Naive B cell (primary cell): ENCODE data around the gene KCNQ2. TPM values are rescaled to one million over a fixed set of nuclear protein-coding genes. Genes with fewer than 3 reads are reported as not detected.
A peak's percentile ranks its signal among the peaks of the same experiment; 100 is the strongest.

Source experiments
- ATAC-seq, 2 donors: fragments of 150-1000 bp; cut with Tn5 transposase; 2 replicates each; pipeline ENCODE4 v1.10.0; 2021; ENCODE audit warnings: low read depth in 2 of 2, mild to moderate bottlenecking in 2 of 2, moderate library complexity in 2 of 2
- DNase-seq: peaks from one replicate; pipeline ENCODE4 v3.0.0; 2022
- H3K27ac Mint-ChIP-seq, 6 donors: one replicate each; pipeline ENCODE4 v1.8.0; 2020 to 2022; ENCODE audit warnings: mild to moderate bottlenecking in 6 of 6, mixed read lengths in 6 of 6, moderate library complexity in 5 of 6, inconsistent platforms in 2 of 6
- H3K27me3 Mint-ChIP-seq, 3 donors: one replicate each; pipeline ENCODE4 v1.8.0; 2021 to 2022; ENCODE audit warnings: mixed read lengths in 3 of 3, mild to moderate bottlenecking in 1 of 3
- H3K36me3 Mint-ChIP-seq, 2 donors: one replicate each; pipeline ENCODE4 v1.8.0; 2020 to 2022; ENCODE audit warnings: mixed read lengths in 2 of 2, inconsistent platforms in 1 of 2, mild to moderate bottlenecking in 1 of 2
- H3K4me1 Mint-ChIP-seq, 3 donors: one replicate each; pipeline ENCODE4 v1.8.0; 2020 to 2022; ENCODE audit warnings: mixed read lengths in 3 of 3, inconsistent platforms in 1 of 3, mild to moderate bottlenecking in 1 of 3, moderate library complexity in 1 of 3
- H3K4me3 Mint-ChIP-seq, 8 donors: one replicate each; pipeline ENCODE4 v1.8.0; 2020 to 2022; ENCODE audit warnings: mild to moderate bottlenecking in 8 of 8, mixed read lengths in 8 of 8, moderate library complexity in 8 of 8, inconsistent platforms in 2 of 8
- H3K9me3 Mint-ChIP-seq, 7 donors: one replicate each; pipeline ENCODE4 v1.8.0; 2020 to 2022; ENCODE audit warnings: mixed read lengths in 7 of 7, mild to moderate bottlenecking in 5 of 7, inconsistent platforms in 2 of 7, moderate library complexity in 1 of 7
- polyA plus RNA-seq, 6 donors: library from polyadenylated mRNA; unstranded; fragments of 300-500 nt; fragmentation: Illumina TruSeq; gene quantifications; one replicate each; pipeline ENCODE4 v1.2.3, GENCODE V29; 2021; ENCODE audit warnings: low read depth in 6 of 6

Gene KCNQ2
- polyA plus RNA-seq, 6 donors from 2014 or later, result 0.54 to 1.1 TPM; not detected in 4

- Mint-ChIP-seq H3K9me3 (no peaks in the 10 kb centered on the region), H3K27ac (no peak overlapping the region), H3K27me3 (peaks cover 4 to 44% (median 29%) of the 10 kb centered on the region in 3 donors), H3K4me1 (peaks cover 0 to 7% (median 7%) of the 10 kb centered on the region in 3 donors), H3K4me3 (peak overlapping the region in 1 of 8 donors; percentile 42), H3K36me3 (peaks cover 0 to 8% of the 10 kb centered on the region in 2 donors)
- ATAC-seq (no peak), DNase-seq (no peak)
Observed at GRCh38 chr20:63364801-63365585, 107.5 kb downstream of the KCNQ2 start.

DNA sequence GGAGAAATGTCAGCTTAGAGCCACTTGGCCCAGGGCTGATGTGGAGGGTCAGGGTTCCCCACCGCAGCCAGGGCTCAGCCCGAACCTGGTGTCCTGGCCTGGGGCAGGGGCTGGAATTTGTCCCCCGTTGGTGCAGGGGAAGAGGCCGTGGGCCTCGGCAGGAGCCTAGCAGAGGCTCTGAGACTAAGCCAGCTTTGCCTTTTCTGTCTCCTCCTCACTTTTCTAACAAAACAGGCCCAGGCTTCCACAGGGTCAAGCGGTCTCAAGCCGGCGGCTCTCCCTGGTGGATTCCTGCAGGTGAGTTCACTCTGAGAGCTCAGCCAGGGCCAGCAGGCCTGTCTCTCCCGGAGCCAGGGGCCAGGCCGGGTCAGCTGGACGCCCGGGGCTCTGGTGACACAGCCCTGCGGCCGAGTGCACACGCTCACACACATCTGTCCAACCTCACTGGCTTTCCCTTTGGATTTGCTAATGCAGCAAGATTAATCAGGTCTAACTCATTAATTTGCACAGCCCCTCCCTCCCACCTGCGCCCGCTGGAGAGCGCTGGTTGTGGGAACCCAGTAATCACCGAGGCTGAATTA, 108.4 kb downstream of the KCNQ2 start:
- Mint-ChIP-seq H3K36me3 (peaks cover 0 to 8% of the 10 kb centered on the region in 2 donors), H3K27ac (no peak overlapping the region), H3K4me1 (peaks cover 0 to 9% (median 7%) of the 10 kb centered on the region in 3 donors), H3K27me3 (peaks cover 4 to 53% (median 39%) of the 10 kb centered on the region in 3 donors), H3K9me3 (no peaks in the 10 kb centered on the region), H3K4me3 (no peak overlapping the region)
- ATAC-seq, result no peak
- no peak for DNase-seq

DNA sequence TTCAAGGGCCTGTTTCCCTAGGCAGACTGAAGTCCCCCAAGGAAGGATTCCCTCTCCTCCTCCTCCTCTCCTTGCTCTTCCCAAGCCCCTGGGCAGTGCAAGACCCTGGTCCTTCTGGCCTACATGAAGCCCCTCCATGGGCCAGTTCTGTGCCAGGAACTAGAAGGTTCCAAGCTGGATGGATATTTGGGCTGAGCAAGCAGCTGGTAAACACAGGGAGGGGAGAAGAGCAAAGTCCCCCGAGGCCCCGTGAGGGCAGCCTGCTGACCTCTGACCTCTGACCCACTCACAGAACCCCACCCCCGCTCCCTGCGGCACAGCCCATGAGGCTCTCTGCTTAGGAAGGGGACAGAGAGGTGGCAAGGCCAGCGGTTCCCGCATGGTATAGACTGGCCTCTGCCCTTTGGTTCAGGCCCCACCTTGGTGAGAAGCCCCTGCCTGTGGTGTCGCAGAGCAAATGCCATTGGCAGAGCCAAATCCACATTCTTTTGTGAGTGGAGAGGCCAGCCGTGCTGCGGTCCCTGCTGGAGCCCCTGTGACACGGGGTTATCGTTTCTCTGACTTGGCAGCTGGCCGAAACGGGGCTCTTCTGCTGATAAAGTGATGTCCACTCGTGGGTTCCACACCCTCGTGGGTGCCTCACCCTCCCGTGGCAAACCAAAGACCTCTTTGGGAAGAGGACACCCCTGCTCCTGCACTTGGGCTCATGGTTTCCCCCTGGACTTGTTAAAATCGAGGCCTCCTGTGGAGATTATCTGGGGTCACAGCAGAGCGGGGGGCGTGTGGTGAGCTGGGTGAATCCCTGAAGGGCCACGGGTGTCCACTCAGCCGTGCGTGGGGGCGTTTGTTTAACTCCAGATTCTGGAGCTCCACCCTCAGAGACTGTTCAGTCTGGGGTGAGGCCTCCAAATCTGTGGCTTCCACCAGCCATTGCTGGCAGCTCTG, 109.2 kb downstream of the KCNQ2 start:
- H3K36me3 Mint-ChIP-seq, result peaks cover 0 to 8% of the 10 kb centered on the region in 2 donors
- no peak for ATAC-seq
- peaks cover 4 to 59% (median 42%) of the 10 kb centered on the region in 3 donors for H3K27me3 Mint-ChIP-seq
- H3K4me3 Mint-ChIP-seq, result peak overlapping the region in 2 of 8 donors; percentile 11 to 12
- no peak for DNase-seq
- H3K9me3 Mint-ChIP-seq, result no peaks in the 10 kb centered on the region
- H3K27ac Mint-ChIP-seq, result no peak overlapping the region
- peaks cover 0 to 9% (median 7%) of the 10 kb centered on the region in 3 donors for H3K4me1 Mint-ChIP-seq

- ATAC-seq (no peak), DNase-seq (no peak)
- Mint-ChIP-seq H3K36me3 (peaks cover 0 to 8% of the 10 kb centered on the region in 2 donors), H3K4me3 (peak overlapping the region in 2 of 8 donors; percentile 11 to 12), H3K4me1 (peaks cover 0 to 9% (median 7%) of the 10 kb centered on the region in 3 donors), H3K27me3 (peaks cover 4 to 59% (median 42%) of the 10 kb centered on the region in 3 donors), H3K9me3 (no peaks in the 10 kb centered on the region), H3K27ac (no peak overlapping the region)
Observed at GRCh38 chr20:63362436-63363009, 109.9 kb downstream of the KCNQ2 start.

GRCh38 chr20:63361519-63362435, 110.7 kb downstream of the KCNQ2 start:
- Mint-ChIP-seq H3K27me3 (peaks cover 0 to 54% (median 42%) of the 10 kb centered on the region in 3 donors), H3K27ac (no peak overlapping the region), H3K36me3 (peaks cover 0 to 8% of the 10 kb centered on the region in 2 donors), H3K4me3 (no peak overlapping the region), H3K9me3 (no peaks in the 10 kb centered on the region), H3K4me1 (peaks cover 0 to 9% (median 7%) of the 10 kb centered on the region in 3 donors)
- DNase-seq, result no peak
- ATAC-seq, result no peak

DNA sequence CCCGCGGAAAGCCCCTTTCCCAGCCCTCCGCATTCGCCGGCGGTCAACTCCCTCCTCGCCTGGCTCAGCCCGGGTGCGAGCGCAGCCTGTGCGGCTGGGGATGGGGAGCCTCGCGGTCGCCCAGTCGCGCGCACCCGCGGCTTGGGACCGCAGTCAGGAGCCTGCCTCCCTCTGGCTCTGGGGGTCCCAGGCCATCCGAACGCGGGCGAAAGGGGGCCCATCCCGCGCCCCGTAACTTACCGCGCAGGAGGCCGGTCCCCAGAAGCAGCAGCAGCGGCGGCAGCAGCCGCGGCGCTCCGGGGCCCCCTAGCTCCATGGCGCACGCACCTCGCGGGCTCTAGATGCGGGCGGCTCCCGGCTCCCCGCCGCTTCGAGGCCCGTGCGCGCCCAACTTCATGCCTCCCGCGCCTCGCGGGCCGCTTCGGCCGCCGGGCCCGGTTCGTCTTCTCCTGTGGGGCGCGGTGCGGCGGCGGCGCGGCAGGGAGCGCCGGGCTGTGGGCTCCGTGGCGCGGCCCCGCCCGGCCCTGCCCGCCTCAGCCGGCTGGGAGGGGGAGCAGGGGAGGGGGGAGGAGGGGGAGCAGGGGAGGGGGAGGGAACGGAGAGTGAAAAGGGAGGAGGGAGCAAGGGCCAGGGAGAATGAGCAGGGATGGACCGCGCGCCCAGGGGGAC, 111.5 kb downstream of the KCNQ2 start, which contains the start of gene CHRNA4:
Gene CHRNA4 (minus strand): TSS at position 500 of the 669 bp plus-strand sequence. CDS start 184 bp downstream, at position 316.
- Mint-ChIP-seq H3K4me1 (peaks cover 0 to 9% (median 7%) of the 10 kb centered on the region in 3 donors), H3K36me3 (peaks cover 0 to 8% of the 10 kb centered on the region in 2 donors)

GRCh38 chr20:63359937-63360849, 112.3 kb downstream of the KCNQ2 start:
- no peaks in the 10 kb centered on the region for H3K9me3 Mint-ChIP-seq
- H3K36me3 Mint-ChIP-seq, result peaks cover 0 to 8% of the 10 kb centered on the region in 2 donors
- H3K4me1 Mint-ChIP-seq, result peaks cover 0 to 9% (median 7%) of the 10 kb centered on the region in 3 donors
- ATAC-seq (no peak), DNase-seq (no peak)
- H3K27ac Mint-ChIP-seq, result no peak overlapping the region
- no peak overlapping the region for H3K4me3 Mint-ChIP-seq
- peaks cover 0 to 46% (median 31%) of the 10 kb centered on the region in 3 donors for H3K27me3 Mint-ChIP-seq

More for the DNA sequence above, 111.5 kb downstream of the KCNQ2 start, which contains the start of gene CHRNA4:
- ATAC-seq, result no peak
- Mint-ChIP-seq H3K4me3 (no peak within 1 kb of the TSS), H3K27me3 (peaks cover 0 to 48% (median 36%) of the 10 kb centered on the region in 3 donors), H3K9me3 (no peaks in the 10 kb centered on the region), H3K27ac (no peak within 1 kb of the TSS)
- no peak for DNase-seq

DNA sequence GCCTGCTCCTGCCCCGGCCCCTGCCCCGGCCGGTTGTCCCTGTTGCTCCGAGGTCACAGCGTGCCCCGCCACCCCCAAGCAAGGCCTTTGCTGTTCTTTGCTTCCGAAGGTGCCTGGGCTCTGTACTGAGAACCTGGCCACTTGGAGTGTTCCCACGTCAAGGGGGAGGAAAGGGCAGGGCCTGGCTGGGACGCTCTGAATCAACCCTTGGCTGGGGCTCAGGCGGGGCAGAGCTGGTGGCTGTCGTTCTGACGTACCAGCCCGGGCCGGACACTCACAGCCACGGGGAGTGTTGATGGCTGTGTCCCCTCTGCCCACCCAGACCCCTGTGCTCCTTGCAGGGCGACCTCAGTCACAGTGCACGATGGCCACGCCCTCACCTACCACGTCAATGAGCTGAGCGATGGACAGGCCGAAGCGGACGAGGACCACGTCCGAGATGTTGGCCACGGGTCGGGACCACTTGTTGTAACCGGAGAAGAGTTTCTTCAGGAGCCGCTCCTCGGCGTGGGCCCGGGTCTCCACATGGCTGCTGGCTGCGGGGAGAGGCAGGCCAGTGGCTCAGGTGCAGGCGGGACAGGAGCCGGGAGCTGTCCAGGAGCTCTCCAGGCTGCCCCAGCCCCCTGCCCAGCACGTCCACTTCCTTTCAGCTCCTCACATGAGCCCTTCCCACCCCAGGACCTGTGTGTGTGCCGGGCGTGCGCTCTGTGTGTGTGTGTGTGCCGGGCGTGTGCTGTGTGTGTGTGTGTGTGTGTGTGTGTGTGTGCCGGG, 113.1 kb downstream of the KCNQ2 start:
- peaks cover 0 to 8% of the 10 kb centered on the region in 2 donors for H3K36me3 Mint-ChIP-seq
- H3K27ac Mint-ChIP-seq, result no peak overlapping the region
- H3K27me3 Mint-ChIP-seq, result peaks cover 0 to 39% (median 26%) of the 10 kb centered on the region in 3 donors
- DNase-seq, result no peak
- no peak for ATAC-seq
- no peak overlapping the region for H3K4me3 Mint-ChIP-seq
- no peaks in the 10 kb centered on the region for H3K9me3 Mint-ChIP-seq
- peaks cover 0 to 9% (median 7%) of the 10 kb centered on the region in 3 donors for H3K4me1 Mint-ChIP-seq

DNA sequence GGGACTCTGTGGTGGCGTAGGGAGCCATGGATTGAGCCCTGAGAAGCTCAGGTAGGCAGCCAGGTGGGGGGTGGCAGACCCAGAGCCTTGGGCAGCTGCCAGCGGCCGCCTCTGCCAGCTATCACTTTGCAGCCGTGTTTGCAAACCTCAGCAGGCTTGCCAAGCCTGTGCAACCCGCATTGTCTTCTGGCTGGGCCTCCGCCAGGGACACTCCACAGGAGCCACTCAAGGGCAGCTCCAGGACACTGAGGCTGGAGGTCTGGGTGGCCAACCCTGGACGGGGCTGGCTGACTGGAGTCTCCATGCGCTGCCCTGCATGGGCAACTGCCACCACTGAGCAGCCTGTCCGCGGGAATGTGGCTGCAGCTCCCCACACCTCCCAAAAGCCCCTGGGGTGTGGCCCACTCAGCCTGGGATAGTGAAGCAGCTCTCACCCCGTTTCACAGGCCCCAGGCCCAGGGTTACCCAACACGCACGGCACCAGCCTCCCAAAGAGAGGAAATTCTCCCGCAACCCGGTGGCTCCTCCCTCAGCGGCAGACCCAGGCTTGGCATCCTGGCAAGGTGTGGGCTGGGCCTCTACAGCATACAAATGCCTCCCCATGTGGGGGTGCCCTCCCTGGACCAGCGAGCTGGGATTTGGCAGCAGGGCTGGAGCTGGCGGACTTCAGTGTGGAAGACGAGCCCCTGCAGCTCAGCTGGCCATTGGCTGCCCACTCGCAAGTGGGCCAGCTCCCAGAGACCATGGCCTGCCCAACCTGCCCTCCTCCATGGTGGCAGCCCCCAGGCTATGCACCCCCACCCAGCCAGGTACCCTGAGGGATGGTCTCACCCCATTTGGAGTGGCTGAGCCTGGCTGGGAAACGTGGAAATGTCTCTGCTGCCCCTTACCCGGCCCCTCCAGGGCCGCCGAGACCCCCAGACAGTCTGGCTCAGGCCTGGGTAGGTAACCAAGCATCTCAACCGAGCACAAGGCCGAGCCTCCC, 114.2 kb downstream of the KCNQ2 start:
- ATAC-seq, result no peak
- Mint-ChIP-seq H3K27me3 (peaks cover 0 to 31% (median 25%) of the 10 kb centered on the region in 3 donors), H3K9me3 (no peaks in the 10 kb centered on the region), H3K36me3 (peaks cover 0 to 8% of the 10 kb centered on the region in 2 donors), H3K27ac (no peak overlapping the region), H3K4me3 (no peak overlapping the region), H3K4me1 (peaks cover 0 to 9% (median 7%) of the 10 kb centered on the region in 3 donors)
- no peak for DNase-seq
